VCaP (cell line): Measurements from ENCODE around the gene MTFMT.

Experiments used
- H3K27ac ChIP-seq: fragments of 450-650 bp; 2 replicates; pipeline ENCODE4 v1.5.1; 2017
- CTCF ChIP-seq: fragments of 450-650 bp; conservative IDR thresholded peaks from 2 replicates; pipeline ENCODE4 v1.5.1; 2017; ENCODE audit warnings: mild to moderate bottlenecking, moderate library complexity

MTFMT gene

GRCh38 chr15:64990168-64990470 is 39.3 kb downstream of the MTFMT start:
- no peak for TF ChIP-seq CTCF
- peak overlapping the region; percentile 93 for H3K27ac ChIP-seq

GRCh38 chr15:64989416-64990167 is 39.8 kb downstream of the MTFMT start, which contains the start of gene SPG21:
TSS of gene SPG21 (minus strand) at chr15:64989914. CDS start at chr15:64983569, 6,345 bp downstream.
- peak within 1 kb of the TSS; percentile 93 for H3K27ac ChIP-seq
- TF ChIP-seq CTCF = no peak

GRCh38 chr15:64987136-64987535 is 42.3 kb downstream of the MTFMT start:
- no peak for TF ChIP-seq CTCF
- H3K27ac ChIP-seq = peak overlapping the region; percentile 93; the same call in 1 of the 2 replicates

GRCh38 chr15:64985366-64986033 is 43.9 kb downstream of the MTFMT start:
- peak overlapping the region; percentile 93 for H3K27ac ChIP-seq
- TF ChIP-seq CTCF = no peak

GRCh38 chr15:64982472-64982871 is 47.0 kb downstream of the MTFMT start:
- H3K27ac ChIP-seq = no peak overlapping the region; the same call in 1 of the 2 replicates
- no peak for TF ChIP-seq CTCF

GRCh38 chr15:64981812-64982431 is 47.5 kb downstream of the MTFMT start:
- no peak for TF ChIP-seq CTCF
- H3K27ac ChIP-seq = no peak overlapping the region; the same call in 1 of the 2 replicates

- H3K27ac ChIP-seq = no peak overlapping the region
- no peak for TF ChIP-seq CTCF
These were observed 50.2 kb downstream of the MTFMT start for GRCh38 chr15:64979252-64979710.
